Measurements from ENCODE around the gene KLHL36. TPM values are rescaled to one million over a fixed set of nuclear protein-coding genes. Genes with fewer than 3 reads are reported as not detected.

KLHL36 gene
- total RNA-seq, 1 experiment from 2014 or later, result 36.7 TPM

DNA sequence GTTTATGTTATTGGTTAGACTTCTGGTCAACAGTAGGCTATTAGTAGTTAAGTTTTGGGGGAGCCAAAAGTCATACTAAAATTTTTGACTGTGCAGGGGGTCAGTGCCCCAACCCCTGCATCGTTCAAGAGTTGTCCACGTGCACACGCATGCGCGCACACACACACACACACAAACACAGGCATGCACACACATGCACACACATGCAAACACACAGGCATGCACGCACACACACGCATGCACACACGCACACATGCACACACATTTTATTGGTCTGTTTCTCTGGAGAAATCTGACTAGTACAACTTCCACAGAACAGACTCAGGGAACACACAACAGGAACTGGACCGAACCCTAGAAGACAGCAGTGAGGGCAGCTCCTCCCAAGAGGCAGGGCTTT is 27.1 kb downstream of the KLHL36 start:
- no peak overlapping the region for H3T11ph ChIP-seq (ENCODE audit: low read length)
- H2BK120ac ChIP-seq (ENCODE audit: low read depth, low read length, poor library complexity, severe bottlenecking), result no peak overlapping the region
- no peak overlapping the region for H4K91ac ChIP-seq (ENCODE audit: insufficient read length, low read depth, low read length)
- Mint-ChIP-seq H3K27ac (no peak overlapping the region), H3K9me3 (peaks cover 0 to 3% of the 10 kb centered on the region in 2 experiments; a peak in 1 of 5 replicates), H3K4me1 (peaks cover 15 to 18% of the 10 kb centered on the region in 2 experiments), H3K36me3 (ENCODE audit: insufficient read depth in 1 of 3, low read depth in 3 of 3) (no peaks in the 10 kb centered on the region), H3K4me3 (no peak overlapping the region), H3K27me3 (ENCODE audit: low read depth) (peaks cover 14% of the 10 kb centered on the region)
- H4K20me1 ChIP-seq (ENCODE audit: control insufficient read depth, insufficient read depth, insufficient read length), result no peaks in the 10 kb centered on the region
- H2BK15ac ChIP-seq (ENCODE audit: low read depth, low read length), result no peak overlapping the region
- no peak overlapping the region for H3K23ac ChIP-seq (ENCODE audit: insufficient read length, low read depth, low read length)
- no peak overlapping the region for H2BK20ac ChIP-seq (ENCODE audit: low read depth, low read length, poor library complexity, severe bottlenecking)
- no peak overlapping the region for H2AK5ac ChIP-seq (ENCODE audit: insufficient read length, low read length)
- H3K56ac ChIP-seq (ENCODE audit: insufficient read length, low read depth, low read length), result no peak overlapping the region
- no peak overlapping the region for H3K4me2 ChIP-seq (ENCODE audit: insufficient read depth, insufficient read length, low read length)
- H3K27ac ChIP-seq (ENCODE audit: insufficient read length, low read depth, low read length), result no peak overlapping the region
- H3K9me3 ChIP-seq (ENCODE audit: control insufficient read depth, low read depth, low read length), result no peaks in the 10 kb centered on the region
- H3K14ac ChIP-seq (ENCODE audit: insufficient read depth, low read length), result no peak overlapping the region
- H2AFZ ChIP-seq (ENCODE audit: low read length), result no peak overlapping the region
- H3K79me1 ChIP-seq (ENCODE audit: insufficient read depth, low read depth, low read length, poor library complexity, severe bottlenecking), result no peaks in the 10 kb centered on the region
- WGBS (ENCODE audit: extremely low coverage, insufficient read length, low lambda C conversion rate), result no CpG with 5 or more reads among the region's 9 CpGs
- TF ChIP-seq, protein P1, sequence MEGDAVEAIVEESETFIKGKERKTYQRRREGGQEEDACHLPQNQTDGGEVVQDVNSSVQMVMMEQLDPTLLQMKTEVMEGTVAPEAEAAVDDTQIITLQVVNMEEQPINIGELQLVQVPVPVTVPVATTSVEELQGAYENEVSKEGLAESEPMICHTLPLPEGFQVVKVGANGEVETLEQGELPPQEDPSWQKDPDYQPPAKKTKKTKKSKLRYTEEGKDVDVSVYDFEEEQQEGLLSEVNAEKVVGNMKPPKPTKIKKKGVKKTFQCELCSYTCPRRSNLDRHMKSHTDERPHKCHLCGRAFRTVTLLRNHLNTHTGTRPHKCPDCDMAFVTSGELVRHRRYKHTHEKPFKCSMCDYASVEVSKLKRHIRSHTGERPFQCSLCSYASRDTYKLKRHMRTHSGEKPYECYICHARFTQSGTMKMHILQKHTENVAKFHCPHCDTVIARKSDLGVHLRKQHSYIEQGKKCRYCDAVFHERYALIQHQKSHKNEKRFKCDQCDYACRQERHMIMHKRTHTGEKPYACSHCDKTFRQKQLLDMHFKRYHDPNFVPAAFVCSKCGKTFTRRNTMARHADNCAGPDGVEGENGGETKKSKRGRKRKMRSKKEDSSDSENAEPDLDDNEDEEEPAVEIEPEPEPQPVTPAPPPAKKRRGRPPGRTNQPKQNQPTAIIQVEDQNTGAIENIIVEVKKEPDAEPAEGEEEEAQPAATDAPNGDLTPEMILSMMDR (conservative IDR thresholded peaks at IDR 0.05), result no peak
- peaks cover 8% of the 10 kb centered on the region; the same call in 1 of the 2 replicates for H3K4me1 ChIP-seq (ENCODE audit: insufficient read depth, low read length)
- H3K4ac ChIP-seq (ENCODE audit: low read depth, low read length), result no peak overlapping the region
- DNase-seq, result no peak
- H2BK12ac ChIP-seq (ENCODE audit: insufficient read length, low read depth, low read length), result no peak overlapping the region
- no peak overlapping the region for H4K5ac ChIP-seq (ENCODE audit: insufficient read length, low read depth, low read length)
- H2BK5ac ChIP-seq (ENCODE audit: insufficient read length, low read length), result no peak overlapping the region
- H3K79me2 ChIP-seq (ENCODE audit: insufficient read depth, low read length), result no peaks in the 10 kb centered on the region
- no peak overlapping the region for H3K9ac ChIP-seq (ENCODE audit: extremely low read depth, insufficient read length, low read length)
- no peaks in the 10 kb centered on the region for H3K23me2 ChIP-seq (ENCODE audit: insufficient read length, low read depth, low read length, poor library complexity, severe bottlenecking)
- H3K18ac ChIP-seq (ENCODE audit: insufficient read length, low read depth, low read length), result no peak overlapping the region
- no peaks in the 10 kb centered on the region for H3K27me3 ChIP-seq (ENCODE audit: insufficient read depth, low read length)
- H4K8ac ChIP-seq (replicated peaks; ENCODE audit: insufficient read length, low read depth, low read length), result no peak overlapping the region
